ENCODE data around the gene ATP1A4.

GRCh38 chr1:160171980-160172379 lies 20.6 kb downstream of the ATP1A4 start:
- TF ChIP-seq CTCF (conservative IDR thresholded peaks at IDR 0.05; ENCODE audit: low read length) (no peak), EZH2phosphoT487 (IDR thresholded peaks at IDR 0.05; ENCODE audit: borderline replicate concordance, low read depth, low read length) (no peak)

Data from OCI-LY7 (cell line).